Measurements from ENCODE around the gene FRZB.
"Not testable (repeated sequence)": the region's sequence is repeated elsewhere in the genome, so short reads cannot be mapped to it uniquely, and the experiment has no call there.

The FRZB gene, protein sequence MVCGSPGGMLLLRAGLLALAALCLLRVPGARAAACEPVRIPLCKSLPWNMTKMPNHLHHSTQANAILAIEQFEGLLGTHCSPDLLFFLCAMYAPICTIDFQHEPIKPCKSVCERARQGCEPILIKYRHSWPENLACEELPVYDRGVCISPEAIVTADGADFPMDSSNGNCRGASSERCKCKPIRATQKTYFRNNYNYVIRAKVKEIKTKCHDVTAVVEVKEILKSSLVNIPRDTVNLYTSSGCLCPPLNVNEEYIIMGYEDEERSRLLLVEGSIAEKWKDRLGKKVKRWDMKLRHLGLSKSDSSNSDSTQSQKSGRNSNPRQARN

DNA sequence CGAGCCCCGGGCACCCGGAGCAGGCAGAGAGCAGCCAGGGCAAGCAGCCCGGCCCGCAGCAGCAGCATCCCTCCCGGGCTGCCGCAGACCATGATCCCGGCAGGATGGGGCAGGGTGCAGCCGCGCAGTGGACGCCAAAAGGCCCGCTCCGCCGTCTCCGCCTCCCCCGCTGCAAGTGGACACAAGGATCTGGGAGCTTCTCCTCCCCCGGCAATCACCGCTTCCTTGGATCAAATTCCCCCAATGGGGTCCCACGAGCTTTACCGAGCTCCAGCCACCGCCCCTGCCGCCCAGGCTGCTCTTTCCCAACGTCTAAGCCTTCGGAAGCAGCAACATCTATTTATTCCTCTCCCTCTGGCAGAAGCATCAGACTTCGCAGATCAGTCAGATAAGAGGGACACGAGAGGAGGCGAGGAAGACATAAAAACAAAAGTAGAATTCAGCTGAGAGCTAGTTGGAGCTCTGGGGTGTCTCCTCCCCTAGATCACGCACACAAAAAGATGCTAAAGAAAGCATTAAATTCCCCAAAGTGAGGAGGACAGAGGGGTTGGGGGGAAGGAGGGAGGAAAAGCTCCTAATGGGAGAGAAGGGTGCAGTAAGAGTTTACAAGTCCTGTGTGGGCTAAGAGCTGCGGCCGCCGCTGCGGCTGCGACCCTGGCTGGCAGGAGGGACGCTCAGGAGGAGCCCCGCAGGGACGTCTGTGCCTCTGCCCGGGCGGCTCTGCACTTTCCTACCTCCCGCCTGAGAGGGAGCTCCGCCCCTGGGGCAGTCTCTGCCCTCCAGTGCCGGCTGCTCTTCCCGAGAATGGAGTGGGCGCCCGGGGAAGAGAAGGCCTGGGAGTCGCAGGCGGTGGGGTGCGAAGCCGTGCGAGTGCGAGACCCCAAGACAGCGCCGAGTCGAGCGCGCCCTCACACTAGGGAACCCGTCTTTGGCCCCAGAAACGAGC is at the start of gene FRZB:
FRZB (minus strand) TSS at position 177 of the 946 bp plus-strand sequence; CDS start at position 92, 85 bp downstream.
- DNase-seq = peak; percentile 81

DNA sequence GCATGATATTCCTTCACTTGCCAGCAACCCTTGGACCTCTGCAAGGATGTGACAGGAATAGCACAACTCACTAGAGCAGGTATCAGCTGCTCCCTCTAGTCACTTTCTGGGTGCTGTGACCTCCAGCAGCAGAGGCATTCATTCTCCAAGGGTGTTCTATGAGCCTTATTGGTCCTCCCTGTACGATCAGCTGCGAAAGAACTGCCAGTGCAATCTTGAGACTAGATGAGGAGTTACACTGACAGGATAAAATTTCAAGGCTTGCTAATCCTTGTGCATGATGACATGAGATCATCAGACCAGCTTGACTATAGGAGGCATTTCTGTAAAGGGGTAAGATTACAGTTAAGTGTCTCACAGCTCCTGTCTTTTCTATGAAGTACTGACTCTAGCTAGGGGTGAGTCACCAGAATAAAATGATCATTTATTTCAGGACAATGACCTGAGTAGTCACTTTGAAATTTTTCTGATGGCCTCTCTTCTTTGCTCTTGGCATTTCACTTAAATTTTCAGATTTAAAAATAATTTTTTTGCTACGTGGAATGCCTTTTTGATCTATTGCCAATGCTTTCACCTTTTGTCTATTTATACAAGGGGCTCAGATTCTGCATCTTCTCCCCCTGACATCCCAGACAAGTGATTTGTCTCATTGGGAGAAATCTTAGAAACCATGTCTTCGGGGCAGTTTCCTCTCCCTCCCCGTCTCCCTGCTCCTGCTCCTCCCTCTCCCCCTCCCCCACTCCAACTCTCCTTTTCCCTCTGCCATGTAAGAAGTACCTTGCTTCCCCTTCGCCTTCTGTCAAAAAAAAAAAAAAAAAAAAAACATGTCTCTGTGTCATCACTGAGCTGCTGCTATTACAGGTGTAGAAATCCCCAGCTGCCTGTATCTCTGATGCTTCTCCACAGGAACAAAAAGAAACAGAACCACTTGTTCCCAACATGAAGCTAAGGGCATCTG is 49.2 kb upstream of the FRZB start:
- peak; percentile 87 for DNase-seq

DNA sequence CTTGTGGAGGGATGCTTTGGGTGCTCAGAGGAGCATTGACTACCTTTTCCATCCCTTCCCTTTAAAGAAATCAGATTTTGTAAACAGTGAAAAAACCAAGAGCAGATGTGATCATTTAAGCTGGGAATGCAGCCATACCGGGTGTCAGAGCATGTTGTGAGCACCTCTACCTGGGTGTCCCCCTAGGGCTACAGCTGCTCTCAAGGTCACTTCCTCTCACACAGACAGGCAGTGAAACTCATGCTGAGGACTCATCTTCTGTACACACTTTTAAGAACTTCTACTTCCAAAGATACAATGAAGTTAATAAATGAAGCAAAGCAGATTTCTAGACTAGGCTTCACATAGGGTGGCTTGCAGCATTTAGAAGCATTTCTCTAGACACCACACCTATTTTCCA is 48.4 kb upstream of the FRZB start:
- DNase-seq = no peak

DNA sequence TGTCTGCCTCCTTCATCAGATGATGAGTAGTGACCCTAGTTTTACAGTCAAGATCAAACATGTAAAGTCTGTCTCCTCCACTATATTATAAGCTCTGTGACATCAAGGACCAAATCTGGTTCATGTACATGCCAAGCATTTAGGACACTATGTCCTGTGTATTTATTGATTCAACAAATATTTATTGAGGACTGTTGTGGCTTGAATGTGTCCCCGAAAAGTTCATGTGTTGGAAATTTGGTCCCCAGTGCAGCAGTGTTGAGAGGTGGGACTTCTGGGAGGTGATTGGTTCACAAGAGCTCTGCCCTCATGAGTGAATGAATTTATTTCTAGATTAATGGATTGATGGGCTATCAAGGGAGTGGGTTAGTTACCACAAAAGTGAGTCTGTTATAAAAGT is 46.6 kb upstream of the FRZB start:
- no peak for DNase-seq

DNA sequence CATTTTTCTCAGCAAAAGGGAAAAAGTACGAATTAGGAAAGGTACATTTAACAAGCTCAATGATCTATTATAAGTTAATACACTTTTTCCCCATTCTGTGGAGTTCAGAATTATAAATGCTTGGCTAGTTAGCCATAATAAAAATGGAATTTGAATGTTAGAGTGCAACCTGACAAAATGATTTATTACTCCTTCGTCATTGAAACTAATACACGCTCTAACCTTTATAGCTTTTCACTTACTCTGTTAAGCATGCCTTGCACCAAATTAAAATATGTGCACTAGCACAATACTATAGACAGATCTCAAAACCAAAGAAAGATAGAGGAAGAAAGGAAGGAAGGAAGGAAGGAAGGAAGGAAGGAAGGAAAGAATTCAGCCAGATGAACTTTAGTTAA is 46.1 kb upstream of the FRZB start:
- DNase-seq = no peak

DNA sequence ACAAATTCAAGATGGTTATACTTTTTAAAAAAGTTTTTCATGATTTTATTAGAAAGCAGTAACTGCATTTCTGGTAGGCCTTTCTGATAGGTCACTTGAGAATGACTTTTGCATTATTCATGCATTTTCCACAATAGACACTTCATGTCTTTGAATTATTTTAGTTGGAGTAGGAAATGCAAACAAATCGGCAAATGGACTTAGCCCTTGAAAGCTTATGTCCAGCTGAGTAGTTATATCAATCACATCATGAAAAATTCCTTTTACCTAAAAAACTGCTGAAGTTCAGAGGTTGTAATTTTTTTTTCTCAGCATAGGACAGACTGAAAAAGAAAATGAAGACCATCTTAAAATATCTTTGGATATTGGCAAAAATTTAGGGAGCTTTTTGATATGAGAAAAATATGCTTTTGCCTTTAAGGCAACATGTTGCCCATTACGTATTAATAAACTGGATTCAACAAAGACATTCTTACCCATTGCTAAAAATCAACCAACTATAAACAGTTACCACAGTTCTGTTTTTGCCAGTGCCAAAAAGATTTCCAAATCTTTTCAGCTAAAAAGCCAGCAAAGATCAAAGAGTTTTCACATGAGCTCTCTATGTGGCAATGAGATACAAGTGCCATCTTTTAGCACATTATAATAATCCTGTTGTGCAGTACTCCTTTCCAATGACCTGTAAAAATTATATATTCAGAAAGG is 45.5 kb upstream of the FRZB start:
- DNase-seq = no peak

DNA sequence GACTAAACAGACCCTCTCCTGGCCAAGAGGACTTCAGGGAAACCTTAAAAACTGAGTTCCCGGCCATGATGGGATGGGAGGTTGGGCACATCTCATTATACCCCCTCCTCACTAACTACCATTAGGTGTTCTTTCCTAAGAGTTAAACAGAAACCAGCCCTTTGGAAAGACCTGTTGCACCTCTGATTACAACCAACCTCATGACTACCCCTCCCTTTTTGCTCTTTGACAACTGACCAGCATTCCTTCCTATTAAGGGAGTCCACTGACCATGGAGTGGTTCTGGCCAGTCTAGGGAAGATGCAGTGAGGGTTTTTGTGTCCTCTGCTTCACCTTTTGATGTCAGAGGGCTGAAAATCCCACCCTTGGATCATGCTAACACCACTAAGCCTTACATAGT is 44.5 kb upstream of the FRZB start:
- no peak for DNase-seq

DNA sequence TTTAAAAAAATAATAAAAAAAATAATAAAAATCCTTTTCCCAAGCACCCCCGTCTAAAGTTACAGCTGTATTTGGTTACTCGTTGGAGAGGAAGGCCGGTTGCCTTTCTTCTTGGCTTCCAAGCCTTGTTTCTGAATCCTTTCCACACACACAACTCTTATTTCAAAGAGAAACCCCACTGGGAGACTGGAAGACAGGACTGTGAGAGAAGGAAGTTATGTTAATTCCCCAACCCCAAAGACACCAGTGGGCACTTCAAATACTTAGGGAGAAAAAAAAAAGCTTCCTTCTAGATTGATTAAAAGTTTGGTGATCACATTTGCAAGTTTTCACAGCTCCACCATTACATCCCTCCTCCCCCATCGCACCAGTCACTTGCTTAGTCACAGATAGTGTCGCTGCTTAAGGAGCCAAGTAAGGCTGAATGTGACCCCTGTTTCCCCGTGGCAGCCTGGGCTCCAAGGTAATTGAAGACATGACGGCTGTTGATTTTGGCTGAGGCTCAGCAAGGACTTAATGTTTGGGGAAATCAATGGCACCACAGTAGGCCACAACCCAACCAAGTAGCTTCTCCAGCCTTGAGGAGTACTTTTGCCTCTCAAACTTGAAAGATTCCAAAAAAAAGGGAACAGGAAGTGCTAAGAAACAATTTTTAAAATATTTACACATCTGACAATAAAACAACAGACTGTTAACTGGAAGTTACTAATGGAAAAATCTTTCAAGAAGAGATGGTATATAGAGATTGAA is 40.8 kb upstream of the FRZB start:
- no peak for DNase-seq

DNA sequence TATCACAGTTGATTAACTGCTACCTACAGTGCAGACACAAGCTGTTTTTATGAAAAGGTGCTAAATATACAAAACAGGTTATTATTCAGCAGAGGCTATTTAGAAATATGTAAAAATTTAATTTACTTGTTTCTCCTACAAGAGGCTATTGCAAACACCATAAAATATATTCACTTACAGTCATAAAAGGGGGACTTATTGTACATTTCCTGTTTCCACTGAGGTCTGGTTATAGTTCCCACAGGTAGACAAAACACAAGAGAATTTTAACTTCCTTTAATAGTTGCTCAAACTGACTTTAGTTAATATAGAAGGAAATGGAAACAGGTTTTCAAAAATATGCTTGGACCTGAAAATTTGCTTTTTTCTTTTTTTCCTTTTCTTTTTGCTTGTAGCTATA is 40.0 kb upstream of the FRZB start:
- no peak for DNase-seq

DNA sequence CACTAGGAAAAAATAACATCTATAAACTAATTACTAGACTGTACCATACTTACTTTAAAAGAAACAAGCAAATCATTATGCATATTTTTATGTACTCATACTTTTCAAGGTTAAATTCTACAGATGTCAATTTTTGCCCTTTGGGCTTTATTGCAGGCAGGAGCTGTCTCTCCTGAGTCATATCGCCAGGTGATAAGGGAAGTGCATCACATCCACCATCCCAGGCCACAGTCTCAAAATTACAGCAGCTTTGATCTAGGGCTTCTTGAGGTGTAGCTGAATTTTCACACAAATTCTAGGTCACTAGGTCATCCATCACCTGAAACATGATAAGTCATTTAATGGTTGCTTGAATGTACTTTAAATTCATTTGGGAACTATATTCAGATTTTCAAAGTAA is 38.4 kb upstream of the FRZB start:
- DNase-seq = no peak

DNA sequence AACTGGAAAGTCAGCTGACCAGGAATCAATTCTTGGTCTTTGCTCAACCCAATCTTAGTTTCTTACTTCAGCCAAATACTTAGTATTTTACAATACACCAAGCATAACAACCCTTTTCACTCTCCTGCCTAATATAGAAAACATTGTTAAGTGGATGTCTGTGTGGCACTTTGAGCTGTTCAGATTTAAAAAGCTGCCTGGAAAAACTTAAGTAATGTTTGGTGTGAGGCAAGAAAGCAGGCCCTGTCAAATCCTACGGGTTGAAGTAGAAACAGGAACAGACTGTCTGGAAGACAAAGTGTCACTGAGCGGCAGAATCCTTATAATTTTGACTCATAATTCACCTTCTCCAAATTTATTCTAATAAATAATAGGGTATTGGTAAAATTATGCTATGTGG is 37.1 kb upstream of the FRZB start:
- no peak for DNase-seq

DNA sequence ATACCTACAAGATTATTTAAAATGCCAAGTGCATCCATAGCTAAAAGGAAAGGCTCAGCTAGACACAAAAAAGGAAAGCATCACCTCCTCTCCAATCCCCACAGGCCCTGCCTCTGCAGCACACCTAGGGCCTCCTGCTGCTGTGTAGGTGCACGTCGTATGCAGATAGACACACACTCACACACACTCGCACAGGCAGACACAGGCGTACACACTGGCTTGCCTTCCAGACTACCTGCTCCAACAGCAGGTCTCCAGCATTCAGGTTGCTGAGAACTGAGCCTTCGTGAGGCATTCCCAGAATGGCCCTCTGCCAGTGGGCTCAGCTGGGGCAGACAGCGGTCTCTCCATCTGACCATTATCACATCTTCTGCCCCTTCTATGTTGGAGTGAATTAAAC is 35.3 kb upstream of the FRZB start:
- DNase-seq = no peak

DNA sequence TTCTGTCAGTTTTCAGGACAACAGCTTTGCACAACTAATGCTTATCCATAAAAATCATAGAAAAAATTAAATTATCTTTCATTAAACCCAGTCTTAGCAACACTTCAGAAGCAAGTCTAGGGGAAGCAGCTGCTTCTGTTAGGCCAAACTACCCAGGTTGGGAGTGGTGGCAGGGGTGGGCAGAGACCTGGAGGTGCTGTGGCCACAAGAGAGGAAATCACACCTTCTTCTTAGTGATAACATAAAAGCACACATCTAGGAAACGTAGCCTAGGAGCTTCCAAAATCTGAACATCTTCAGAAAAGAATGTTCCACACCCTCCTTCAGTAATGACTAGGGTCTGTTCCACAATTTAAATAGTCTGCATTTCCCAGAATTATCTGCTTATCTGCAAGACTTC is 32.3 kb upstream of the FRZB start:
- no peak for DNase-seq

DNA sequence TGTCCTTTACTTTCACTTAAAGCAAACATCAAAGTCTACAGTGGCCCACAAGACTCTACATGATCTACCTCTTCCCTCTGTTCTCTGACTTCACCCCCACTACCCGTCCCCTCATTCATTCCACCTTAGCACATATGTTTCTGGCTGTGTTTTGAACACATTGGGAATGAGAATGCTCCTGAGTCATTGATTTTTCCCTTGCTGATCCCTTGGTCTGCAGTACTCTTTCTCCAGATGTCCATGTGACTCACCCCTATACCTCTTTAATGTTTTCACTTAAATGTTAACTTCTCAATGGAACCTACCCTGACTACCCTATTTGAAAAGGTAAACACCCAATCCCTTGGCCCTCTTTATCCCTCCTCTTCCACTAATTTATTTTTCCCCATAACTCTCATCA is 30.7 kb upstream of the FRZB start:
- DNase-seq = peak; percentile 67

DNA sequence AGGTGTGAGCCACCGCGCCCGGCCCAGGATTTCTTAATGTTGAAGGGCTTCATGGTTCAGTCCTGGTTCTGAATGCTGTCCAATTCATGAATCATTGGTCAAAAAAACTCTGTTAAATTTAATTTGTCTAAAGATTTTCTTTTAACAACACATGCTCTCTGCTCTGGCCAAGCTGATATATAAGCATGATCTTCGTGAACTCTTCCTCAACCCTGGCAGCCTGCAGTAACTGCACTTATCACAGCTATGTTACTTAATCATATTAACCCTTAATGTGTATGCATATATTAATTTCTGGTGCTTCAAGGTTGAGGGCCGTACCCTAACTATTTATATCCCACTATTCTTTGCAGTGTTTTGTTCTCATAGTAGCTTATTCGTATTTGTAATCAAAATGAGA is 29.4 kb upstream of the FRZB start:
- DNase-seq = no peak

DNA sequence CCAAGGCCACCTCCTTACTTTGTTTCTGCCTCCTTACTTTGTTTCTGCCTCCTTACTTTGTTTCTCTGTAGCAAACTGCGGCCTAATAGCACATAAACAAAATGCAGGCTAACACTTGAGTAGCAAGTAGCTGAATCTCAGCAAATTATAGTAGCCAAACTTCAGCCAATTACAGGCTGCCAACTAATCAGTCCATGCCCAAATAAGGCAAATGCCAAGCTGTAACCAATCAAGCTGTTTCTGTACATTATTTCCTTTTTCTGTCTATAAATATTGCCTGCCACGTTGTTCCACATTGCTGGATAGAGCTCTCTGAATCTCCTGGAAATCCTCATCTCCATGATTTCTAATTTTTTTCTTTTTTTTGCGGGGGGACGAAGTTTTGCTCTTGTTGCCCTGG is 28.7 kb upstream of the FRZB start:
- no peak for DNase-seq

DNA sequence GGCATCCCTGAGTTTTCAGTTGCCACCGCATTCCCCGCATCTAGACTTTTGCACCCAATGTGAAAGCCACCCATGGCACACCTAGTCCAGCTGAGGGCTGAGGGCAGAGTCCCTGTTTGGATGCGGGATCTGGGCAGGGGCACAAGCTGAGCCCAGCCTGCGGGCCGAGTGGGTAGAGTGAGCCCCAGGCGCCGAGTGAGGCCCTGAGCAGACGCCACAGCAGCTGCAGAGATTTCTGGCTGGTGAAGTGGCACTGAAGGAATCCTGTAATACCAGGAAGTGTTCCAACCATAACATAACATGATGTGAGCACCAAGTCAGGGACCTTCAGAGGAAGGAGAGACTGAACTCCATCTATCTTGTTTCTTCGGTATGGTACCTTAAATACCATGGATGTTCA is 27.7 kb upstream of the FRZB start:
- peak; percentile 37 for DNase-seq

DNA sequence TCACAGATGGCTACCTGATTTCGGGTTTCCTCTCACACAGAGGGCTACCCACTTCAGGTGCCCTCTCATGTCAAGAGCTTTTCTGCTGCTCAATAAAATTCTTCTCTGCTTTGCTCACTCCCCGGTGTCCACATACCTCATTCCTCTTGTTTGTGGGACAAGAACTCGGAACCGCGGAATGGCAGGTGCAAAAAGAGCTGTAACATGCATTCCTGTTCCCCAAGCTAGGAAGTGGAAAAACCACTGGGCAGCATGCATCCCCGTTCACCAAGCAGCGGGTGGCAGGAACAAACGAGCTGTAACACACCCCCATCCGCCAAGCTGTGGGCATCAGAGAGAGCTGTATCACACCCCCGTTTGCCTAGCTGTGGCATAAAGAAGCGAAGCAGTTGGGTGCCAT is 27.2 kb upstream of the FRZB start:
- DNase-seq = no peak

DNA sequence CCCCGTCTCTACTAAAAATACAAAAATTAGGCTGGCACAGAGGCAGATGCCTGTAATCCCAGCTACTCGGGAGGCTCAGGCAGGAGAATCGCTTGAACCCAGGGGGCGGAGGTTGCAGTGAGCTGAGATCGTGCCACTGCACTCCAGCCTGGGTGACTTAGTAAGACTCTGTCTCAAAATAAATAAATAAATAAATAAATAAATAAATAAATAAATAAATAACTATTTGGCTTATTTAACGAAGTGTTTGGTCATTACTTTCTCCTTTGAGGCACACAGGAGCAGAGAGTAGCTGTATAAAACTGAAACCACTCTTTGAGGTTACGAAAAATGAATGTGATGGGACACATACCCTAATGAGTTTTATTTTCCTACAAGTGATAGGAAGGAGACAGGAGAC is 26.6 kb upstream of the FRZB start:
- not testable (repeated sequence) for DNase-seq

DNA sequence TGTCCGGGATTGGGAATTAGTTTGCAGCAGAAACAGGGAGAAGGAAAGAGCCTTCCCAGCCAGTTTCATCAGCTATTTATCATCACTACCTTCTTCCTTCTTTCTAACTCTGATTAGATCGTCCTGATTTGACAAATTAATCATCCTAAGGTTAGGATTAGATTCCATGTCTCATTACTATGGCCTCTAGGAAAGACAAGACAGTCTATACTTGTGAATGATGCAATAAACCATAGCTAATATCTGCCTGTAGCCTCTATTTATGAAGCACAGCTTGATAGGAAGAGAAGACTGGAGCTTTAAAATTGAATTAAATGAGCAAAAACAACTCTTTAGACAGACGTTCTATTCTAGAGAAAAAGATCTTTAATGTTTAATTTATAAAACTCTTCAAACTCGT is 25.2 kb upstream of the FRZB start:
- no peak for DNase-seq

DNA sequence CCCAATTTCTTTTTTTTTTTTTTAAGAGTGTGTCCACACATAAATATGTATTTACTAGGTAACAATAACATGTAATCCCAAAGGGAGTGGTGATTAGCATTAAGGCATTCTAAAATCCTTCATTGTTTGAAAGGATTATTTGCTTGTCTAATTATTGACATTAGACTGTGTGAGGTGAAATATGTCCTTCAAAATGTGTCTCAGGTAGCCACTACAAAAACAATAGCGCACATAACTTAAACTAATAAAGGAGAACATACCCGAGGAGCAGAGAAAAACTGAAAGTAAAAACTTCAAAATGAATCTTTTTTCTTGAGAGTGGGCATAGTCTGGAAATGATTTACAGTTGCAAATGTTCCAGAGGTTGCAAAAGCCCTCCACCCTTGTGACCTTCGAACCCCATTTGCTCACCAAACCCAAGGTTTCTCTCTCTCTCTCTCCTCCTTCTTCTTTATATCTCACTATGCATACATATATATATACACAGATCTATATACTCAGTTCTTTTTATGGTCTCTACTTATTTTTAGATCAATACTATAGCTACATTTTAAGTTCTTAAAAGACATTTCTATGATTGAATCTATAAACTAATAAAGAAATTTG is 24.4 kb upstream of the FRZB start:
- no peak for DNase-seq
